Prostate gland (tissue), 2 donors: ENCODE data around the gene SLC39A11.

Experiments used
- CTCF ChIP-seq, 4 experiments: fragments of 200-600 bp in 2 of 4; fragments of 450-650 bp in 2 of 4; sonication (generic) in 2 of 4; IDR thresholded peaks; 1 replicate in 3 of 4; 2 replicates in 1 of 4; pipeline ENCODE4 v1.5.1; 2016 to 2019; ENCODE audit warnings: antibody characterized with exemption in 4 of 4, mild to moderate bottlenecking in 2 of 4, moderate library complexity in 2 of 4
- POLR2AphosphoS5 ChIP-seq: sonication (generic); formaldehyde crosslinking; IDR thresholded peaks from one replicate; pipeline ENCODE4 v1.6.1; 2017; ENCODE audit warnings: antibody characterized with exemption

- TF ChIP-seq CTCF (IDR thresholded peaks at IDR 0.05), result no peak
- no peak for TF ChIP-seq POLR2AphosphoS5
Measured at GRCh38 chr17:73118139-73118538, 25.7 kb upstream of the SLC39A11 start.
